Spleen (tissue), 11 donors: ENCODE results near the gene ARID5B. TPM values are rescaled to one million over a fixed set of nuclear protein-coding genes. Genes with fewer than 3 reads are reported as not detected.

Source experiments
- DNase-seq: peaks from one replicate; pipeline ENCODE4 v3.0.0-alpha.2; 2020
- H3K27ac ChIP-seq, 8 donors: fragments of 200-600 bp; sonication (generic) in 7 of 8; 1 replicate in 4 of 8; 2 replicates in 4 of 8; pipeline versions ENCODE4 v1.5.0 to v1.8.0; 2016 to 2021; ENCODE audit warnings: inconsistent platforms in 4 of 8, mild to moderate bottlenecking in 4 of 8, moderate library complexity in 1 of 8
- H3K27me3 ChIP-seq, 7 donors: fragments of 200-600 bp; sonication (generic) in 6 of 7; replicated peaks in 1 of 7; 1 replicate in 4 of 7; 2 replicates in 3 of 7; pipeline versions ENCODE4 v1.5.0 to v1.8.0; 2016 to 2021; ENCODE audit warnings: inconsistent platforms in 3 of 7, mild to moderate bottlenecking in 1 of 7
- H3K36me3 ChIP-seq, 6 donors: fragments of 200-600 bp; sonication (generic) in 5 of 6; 1 replicate in 4 of 6; 2 replicates in 2 of 6; pipeline versions ENCODE4 v1.5.0 to v1.8.0; 2016 to 2021; ENCODE audit warnings: inconsistent platforms in 2 of 6
- H3K4me1 ChIP-seq, 6 donors: fragments of 200-600 bp; sonication (generic) in 5 of 6; 1 replicate in 3 of 6; 2 replicates in 3 of 6; pipeline versions ENCODE4 v1.5.0 to v1.8.0; 2016 to 2021; ENCODE audit warnings: inconsistent platforms in 3 of 6
- H3K4me3 ChIP-seq, 8 donors: fragments of 200-600 bp; sonication (generic) in 7 of 8; 1 replicate in 4 of 8; 2 replicates in 4 of 8; pipeline versions ENCODE4 v1.5.0 to v1.8.0; 2016 to 2021; ENCODE audit warnings: inconsistent platforms in 4 of 8, mild to moderate bottlenecking in 4 of 8, moderate library complexity in 2 of 8
- H3K9me3 ChIP-seq, 8 donors: fragments of 200-600 bp; sonication (generic) in 7 of 8; 1 replicate in 4 of 8; 2 replicates in 4 of 8; pipeline versions ENCODE4 v1.5.0 to v1.8.0; 2016 to 2021; ENCODE audit warnings: inconsistent platforms in 4 of 8
- POLR2A ChIP-seq, 3 donors: fragments of 450-650 bp; IDR thresholded peaks; one replicate each; pipeline ENCODE4 v1.5.1; 2017; ENCODE audit warnings: antibody characterized with exemption in 3 of 3, mild to moderate bottlenecking in 1 of 3
- POLR2AphosphoS5 ChIP-seq, 3 donors: sonication (generic); formaldehyde crosslinking; IDR thresholded peaks; one replicate each; pipeline ENCODE4 v1.5.1; 2017; ENCODE audit warnings: antibody characterized with exemption in 3 of 3
- WGBS, 5 donors: extraction: QIAGEN DNeasy Blood & Tissue Kit in 3 of 5; methylation state at CpG; one replicate each; pipeline versions ENCODE4 v1.1.5 to v1.1.7; 2013 to 2018; 5-methylcytosine and 5-hydroxymethylcytosine counted together
- intact Hi-C: fragments of 100-400 bp; cut with DNase I; formaldehyde crosslinking; loops from one replicate; pipeline ENCODE4 v1.15.0; 2023; ENCODE audit warnings: low total_unique reads
- polyA plus RNA-seq, 3 donors: library from polyadenylated mRNA; stranded (reverse); fragments of 200-250 nt; gene quantifications; one replicate each; pipeline ENCODE4 v1.2.1, GENCODE V29; 2013
- total RNA-seq, 7 donors: library from RNA; depleted of rRNA in 3 of 7; stranded (reverse); fragments of >200 nt in 3 of 7; fragmentation: NEBNext Ultra II Directional in 4 of 7; extraction: Animal tissue kit (Norgen Biotek cat#: 25700) in 4 of 7; gene quantifications; one replicate each; pipeline versions ENCODE4 v1.1.0 to v1.2.1, GENCODE V29; 2016 to 2021
- TF ChIP-seq, protein P1 (sequence below), 11 experiments: fragments of 200-600 bp in 7 of 11; fragments of 450-650 bp in 4 of 11; sonication (generic) in 4 of 11; IDR thresholded peaks in 8 of 11; conservative IDR thresholded peaks in 3 of 11; 1 replicate in 7 of 11; 2 replicates in 4 of 11; pipeline versions ENCODE4 v1.4.0 to v1.8.0; 2016 to 2021; ENCODE audit warnings: antibody characterized with exemption in 11 of 11, inconsistent platforms in 4 of 11, mild to moderate bottlenecking in 1 of 11
- donor health status: healthy with polysubstance abuse.
- donor health status: DM: no; HTN: no; CAD: no; lungs with moderate emphysema.
- donor health status: DM: no; HTN: no; CAD: no.
- donor health status: Bipolar disorder and iron deficiency.
- donor health status: healthy.
- donor health status: DM: no; HTN: no; CAD: no.
- donor health status: DM: yes; HTN: yes; CAD: no.

The ARID5B gene
- total and polyA plus RNA-seq, 10 donors: 5.6 to 70.7 (median 46.2) TPM

DNA sequence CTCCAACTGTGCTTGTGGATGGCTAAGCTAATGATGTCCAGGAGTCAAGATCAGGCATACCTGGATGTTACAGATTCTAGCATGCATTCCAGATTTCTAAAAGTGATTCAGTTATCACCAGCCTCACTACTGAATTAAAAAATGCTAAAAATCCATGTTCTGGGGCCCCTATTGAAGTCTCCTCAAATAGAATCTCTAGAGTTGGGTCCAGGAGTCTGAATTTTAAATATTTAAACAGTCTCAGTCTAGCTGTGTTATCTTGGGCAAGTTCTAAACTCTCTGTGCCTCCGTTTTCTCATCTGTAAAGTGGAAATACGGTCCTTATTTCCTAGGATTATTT, 5.0 kb downstream of the ARID5B start:
- Histone ChIP-seq H3K36me3 (peaks cover 0 to 14% (median 0%) of the 10 kb centered on the region in 6 donors), H3K27ac (peak overlapping the region in 1 of 8 donors; percentile 52), H3K4me3 (no peak overlapping the region), H3K4me1 (peaks cover 10 to 77% (median 46%) of the 10 kb centered on the region in 6 donors), H3K27me3 (no peaks in the 10 kb centered on the region), H3K9me3 (no peaks in the 10 kb centered on the region)
- intact Hi-C loops: no loop called here
- 48 to 94% (median 93%) methylated on average over 2 of the region's 2 CpGs for WGBS, 5 donors
- TF ChIP-seq, protein P1, sequence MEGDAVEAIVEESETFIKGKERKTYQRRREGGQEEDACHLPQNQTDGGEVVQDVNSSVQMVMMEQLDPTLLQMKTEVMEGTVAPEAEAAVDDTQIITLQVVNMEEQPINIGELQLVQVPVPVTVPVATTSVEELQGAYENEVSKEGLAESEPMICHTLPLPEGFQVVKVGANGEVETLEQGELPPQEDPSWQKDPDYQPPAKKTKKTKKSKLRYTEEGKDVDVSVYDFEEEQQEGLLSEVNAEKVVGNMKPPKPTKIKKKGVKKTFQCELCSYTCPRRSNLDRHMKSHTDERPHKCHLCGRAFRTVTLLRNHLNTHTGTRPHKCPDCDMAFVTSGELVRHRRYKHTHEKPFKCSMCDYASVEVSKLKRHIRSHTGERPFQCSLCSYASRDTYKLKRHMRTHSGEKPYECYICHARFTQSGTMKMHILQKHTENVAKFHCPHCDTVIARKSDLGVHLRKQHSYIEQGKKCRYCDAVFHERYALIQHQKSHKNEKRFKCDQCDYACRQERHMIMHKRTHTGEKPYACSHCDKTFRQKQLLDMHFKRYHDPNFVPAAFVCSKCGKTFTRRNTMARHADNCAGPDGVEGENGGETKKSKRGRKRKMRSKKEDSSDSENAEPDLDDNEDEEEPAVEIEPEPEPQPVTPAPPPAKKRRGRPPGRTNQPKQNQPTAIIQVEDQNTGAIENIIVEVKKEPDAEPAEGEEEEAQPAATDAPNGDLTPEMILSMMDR (IDR thresholded peaks at IDR 0.05 in 8 of 11, conservative IDR thresholded peaks at IDR 0.05 in 3 of 11): no peak
- TF ChIP-seq POLR2AphosphoS5 (IDR thresholded peaks at IDR 0.05) (no peak), POLR2A (IDR thresholded peaks at IDR 0.05) (no peak)
- no peak for DNase-seq

DNA sequence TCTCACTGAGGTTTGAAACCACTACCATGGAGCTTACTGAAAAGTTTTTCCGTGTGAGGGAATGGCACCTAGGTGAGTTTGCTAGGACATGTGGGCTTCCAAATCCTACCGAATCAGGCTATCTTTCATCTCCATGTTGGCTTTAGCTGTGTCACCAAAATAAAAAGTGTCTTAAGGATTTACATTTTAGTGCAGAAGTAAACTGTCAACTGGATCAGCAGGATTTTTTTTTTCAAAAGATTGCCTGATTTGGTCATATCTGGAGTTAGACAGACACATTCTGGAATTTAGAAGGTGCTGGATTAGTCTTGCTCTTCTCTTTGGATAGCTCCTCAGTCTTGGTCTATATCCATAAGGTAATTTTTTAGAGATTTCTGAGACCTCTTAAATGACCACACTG, 5.5 kb downstream of the ARID5B start:
- no peak for TF ChIP-seq POLR2A (IDR thresholded peaks at IDR 0.05)
- TF ChIP-seq, protein P1 (IDR thresholded peaks at IDR 0.05 in 8 of 11, conservative IDR thresholded peaks at IDR 0.05 in 3 of 11): no peak
- no peak for TF ChIP-seq POLR2AphosphoS5 (IDR thresholded peaks at IDR 0.05)
- Histone ChIP-seq H3K4me1 (peaks cover 10 to 81% (median 48%) of the 10 kb centered on the region in 6 donors), H3K4me3 (no peak overlapping the region), H3K36me3 (peaks cover 0 to 14% (median 0%) of the 10 kb centered on the region in 6 donors), H3K27me3 (no peaks in the 10 kb centered on the region), H3K27ac (peak overlapping the region in 1 of 8 donors; percentile 2), H3K9me3 (no peaks in the 10 kb centered on the region)
- WGBS, 5 donors: 86 to 98% (median 92%) methylated on average over 2 of the region's 2 CpGs
- DNase-seq: no peak
- intact Hi-C loops: no loop called here

DNA sequence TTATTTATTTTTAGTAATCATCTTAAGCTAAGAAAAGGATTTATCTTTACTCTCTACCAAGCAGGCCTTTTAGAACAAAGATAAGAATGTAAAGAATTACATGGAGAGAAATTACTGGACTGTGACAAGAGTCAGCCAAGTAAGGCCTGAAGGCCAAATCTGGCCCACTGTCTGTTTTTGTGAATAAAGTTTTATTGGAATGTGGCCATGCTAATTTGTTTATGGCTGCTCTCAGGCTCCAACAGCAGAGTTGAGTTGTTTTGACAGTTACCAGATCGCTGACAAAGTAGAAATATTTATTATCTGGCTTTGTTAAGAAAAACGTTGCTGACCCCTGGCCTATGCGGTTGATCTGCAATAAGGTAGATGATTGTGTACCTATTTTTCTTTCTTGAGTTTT, 6.1 kb downstream of the ARID5B start:
- TF ChIP-seq, protein P1 (IDR thresholded peaks at IDR 0.05 in 8 of 11, conservative IDR thresholded peaks at IDR 0.05 in 3 of 11): no peak
- TF ChIP-seq POLR2AphosphoS5 (IDR thresholded peaks at IDR 0.05): no peak
- TF ChIP-seq POLR2A (IDR thresholded peaks at IDR 0.05): no peak
- 89 to 96% (median 92%) methylated on average over 3 of the region's 3 CpGs for WGBS, 5 donors
- no peaks in the 10 kb centered on the region for H3K27me3 ChIP-seq
- no peak for DNase-seq
- H3K27ac ChIP-seq: peak overlapping the region in 1 of 8 donors; percentile 2
- intact Hi-C loops: no loop called here
- H3K9me3 ChIP-seq: no peaks in the 10 kb centered on the region
- peaks cover 10 to 83% (median 48%) of the 10 kb centered on the region in 6 donors for H3K4me1 ChIP-seq
- no peak overlapping the region for H3K4me3 ChIP-seq
- H3K36me3 ChIP-seq: peaks cover 0 to 14% (median 0%) of the 10 kb centered on the region in 6 donors

DNA sequence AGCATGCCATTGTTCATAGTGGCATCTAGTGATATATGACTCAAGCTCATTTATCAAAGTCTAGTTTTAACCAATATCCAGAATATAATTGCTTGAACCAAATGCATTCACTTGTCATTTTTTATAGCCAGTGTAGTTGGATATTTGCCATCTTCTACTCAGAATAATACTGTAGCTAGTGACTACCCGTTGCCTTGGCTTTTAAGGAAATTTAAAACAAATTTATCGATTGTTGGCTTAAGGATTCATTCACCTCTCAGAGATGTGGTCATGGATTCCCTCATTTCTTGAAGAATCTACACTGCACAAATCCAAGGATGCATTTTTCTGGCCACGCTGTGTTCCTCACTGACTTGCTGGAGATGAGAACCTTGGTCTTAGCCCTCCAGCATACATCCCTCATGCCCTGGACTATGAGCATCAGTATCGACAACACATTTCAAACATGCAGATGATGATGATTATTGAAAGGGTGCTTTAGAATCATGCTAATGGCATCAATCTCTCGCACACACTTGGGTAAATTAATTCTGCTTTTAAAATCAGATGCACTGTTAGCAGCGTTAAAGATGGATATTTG, 8.8 kb downstream of the ARID5B start:
- Histone ChIP-seq H3K9me3 (no peaks in the 10 kb centered on the region), H3K27ac (peak overlapping the region in 2 of 8 donors; percentile 10 to 36), H3K27me3 (no peaks in the 10 kb centered on the region), H3K36me3 (peaks cover 0 to 38% (median under 1%) of the 10 kb centered on the region in 6 donors), H3K4me1 (peaks cover 2 to 73% (median 34%) of the 10 kb centered on the region in 6 donors), H3K4me3 (no peak overlapping the region)
- DNase-seq: no peak
- 93 to 97% (median 96%) methylated on average over 6 of the region's 6 CpGs for WGBS, 5 donors
- intact Hi-C loops: no loop called here
- TF ChIP-seq POLR2A (IDR thresholded peaks at IDR 0.05) (no peak), POLR2AphosphoS5 (IDR thresholded peaks at IDR 0.05) (no peak)
- TF ChIP-seq, protein P1 (IDR thresholded peaks at IDR 0.05 in 8 of 11, conservative IDR thresholded peaks at IDR 0.05 in 3 of 11): no peak
